Measurements from ENCODE around the gene GTF2A1.
"Not testable (repeated sequence)": the region's sequence is repeated elsewhere in the genome, so short reads cannot be mapped to it uniquely, and the experiment has no call there.

GTF2A1 gene

DNA sequence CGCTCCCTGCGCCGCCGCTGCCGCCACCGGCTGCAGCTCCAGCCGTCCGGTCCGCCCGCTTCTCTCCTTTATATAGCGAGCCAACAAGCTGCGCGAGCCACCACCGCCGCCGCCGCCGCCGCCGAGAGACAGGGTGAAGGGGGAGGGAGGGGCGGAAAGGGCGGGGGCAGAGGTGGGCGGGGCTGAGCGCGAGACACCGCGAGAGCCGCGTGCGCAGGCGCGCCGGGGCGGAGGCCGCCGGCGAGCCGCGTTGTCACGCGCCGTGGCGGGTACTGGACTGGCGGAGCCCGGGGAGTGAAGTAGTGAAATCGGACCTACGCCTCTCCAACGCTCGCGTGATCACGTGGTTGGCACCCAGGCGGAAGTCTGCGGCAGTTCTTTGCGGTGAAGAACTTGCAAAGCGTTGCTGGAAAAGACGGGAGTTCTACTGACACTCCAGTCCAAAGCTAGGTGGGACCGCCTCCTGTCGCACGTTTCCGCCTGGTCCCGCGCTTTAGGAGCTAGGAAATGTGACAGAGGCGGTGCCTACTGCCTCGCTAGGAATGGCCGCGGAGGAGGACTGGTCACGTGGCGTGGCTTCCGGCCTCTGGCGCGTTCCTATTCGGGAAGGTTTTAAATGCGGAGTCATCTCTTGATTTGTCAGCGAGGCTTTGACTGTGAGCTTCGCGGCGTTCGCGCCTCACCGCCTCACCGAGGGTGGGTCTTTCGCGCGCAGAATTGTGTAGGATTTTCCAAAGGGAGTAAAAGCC lies at the start of gene GTF2A1:
TSS of gene GTF2A1 (minus strand) at position 130 of the 749 bp plus-strand sequence. CDS start 441 bp downstream, outside the sequence.
- in situ Hi-C loops (cut with MboI; ENCODE audit: low sequenced_read_pairs), result no loop called here

DNA sequence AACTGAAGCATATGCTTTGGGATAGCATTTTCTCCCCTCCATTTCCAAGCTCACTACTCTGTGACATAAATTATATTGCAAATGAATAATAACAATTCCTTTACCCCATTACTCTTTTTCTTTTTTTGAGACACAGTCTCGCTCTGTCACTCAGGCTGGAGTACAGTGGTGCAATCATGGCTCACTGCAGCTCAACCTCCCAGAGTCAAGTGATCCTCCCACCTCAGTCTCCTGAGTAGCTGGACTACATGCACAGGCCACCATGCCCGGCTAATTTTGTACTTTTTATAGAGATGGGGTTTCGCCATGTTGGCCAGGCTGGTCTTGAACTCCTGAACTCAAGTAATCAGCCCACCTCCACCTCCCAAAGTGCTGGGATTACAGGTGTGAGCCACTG lies 49.2 kb upstream of the GTF2A1 start:
- in situ Hi-C loops (cut with MboI; ENCODE audit: low sequenced_read_pairs), result loop anchor here (25.0 kb wide), 1 partner anchor 192 kb away; no protein-coding TSS in a partner anchor

DNA sequence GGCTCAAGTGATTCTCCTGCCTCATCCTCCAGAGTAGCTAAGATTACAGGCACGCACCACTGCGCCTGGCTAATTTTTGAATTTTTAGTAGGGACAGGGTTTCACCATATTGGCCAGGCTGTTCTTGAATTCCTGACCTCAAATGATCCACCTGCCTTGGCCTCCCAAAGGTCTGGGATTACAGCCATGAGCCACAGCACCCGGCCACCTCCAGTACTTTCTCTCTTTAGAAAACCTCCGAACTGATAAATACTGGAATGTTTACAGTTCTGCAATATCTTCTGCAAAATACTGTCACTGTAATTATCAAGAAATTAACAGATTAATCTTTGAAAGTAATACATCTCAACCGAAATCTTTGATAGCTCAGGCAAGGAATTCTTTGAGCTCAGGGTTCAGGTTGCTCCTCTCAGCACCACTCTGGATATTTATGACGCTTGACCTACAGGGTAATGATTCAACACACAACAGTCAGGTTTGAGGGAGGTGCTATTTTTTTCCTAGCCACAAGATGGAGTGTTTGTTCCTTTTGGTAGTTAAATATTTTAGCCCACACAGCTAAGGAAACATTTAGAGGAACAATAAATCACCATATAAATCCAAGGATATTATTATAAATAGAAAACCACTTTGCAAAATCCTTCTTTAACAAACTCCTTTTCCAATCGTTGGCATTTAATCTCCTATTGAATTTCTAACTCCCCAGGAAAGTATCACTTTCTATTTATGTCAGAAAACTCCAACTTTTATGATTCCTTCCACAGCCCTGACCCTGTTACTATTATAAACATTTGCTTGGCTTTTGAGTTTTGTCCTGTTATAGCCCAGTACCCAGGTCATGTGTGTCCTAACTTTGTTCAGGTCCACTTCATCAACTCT lies 48.6 kb upstream of the GTF2A1 start:
- in situ Hi-C loops (cut with MboI; ENCODE audit: low sequenced_read_pairs), result loop anchor here (25.0 kb wide), 1 partner anchor 193 kb away; no protein-coding TSS in a partner anchor

DNA sequence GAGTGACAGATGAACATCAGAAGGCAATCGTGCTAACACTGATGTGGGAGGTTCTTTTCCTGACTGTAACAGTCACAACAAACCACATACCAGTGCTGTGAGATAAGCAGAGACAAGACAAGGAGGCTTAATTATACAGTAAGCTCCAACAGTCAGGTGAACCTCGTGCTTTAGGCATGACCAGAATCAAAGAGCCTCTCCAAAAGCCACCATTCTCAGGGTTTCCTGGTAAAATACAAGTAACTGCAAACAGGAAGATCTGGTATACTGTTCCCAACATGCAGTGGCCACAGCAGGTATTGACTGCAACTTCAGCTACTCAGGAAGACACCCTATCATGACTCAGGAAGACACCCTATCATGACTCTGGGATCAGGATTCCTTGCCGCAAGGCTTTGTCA lies 47.3 kb upstream of the GTF2A1 start:
- in situ Hi-C loops (cut with MboI; ENCODE audit: low sequenced_read_pairs), result loop anchor here (25.0 kb wide), 1 partner anchor 194 kb away; no protein-coding TSS in a partner anchor

DNA sequence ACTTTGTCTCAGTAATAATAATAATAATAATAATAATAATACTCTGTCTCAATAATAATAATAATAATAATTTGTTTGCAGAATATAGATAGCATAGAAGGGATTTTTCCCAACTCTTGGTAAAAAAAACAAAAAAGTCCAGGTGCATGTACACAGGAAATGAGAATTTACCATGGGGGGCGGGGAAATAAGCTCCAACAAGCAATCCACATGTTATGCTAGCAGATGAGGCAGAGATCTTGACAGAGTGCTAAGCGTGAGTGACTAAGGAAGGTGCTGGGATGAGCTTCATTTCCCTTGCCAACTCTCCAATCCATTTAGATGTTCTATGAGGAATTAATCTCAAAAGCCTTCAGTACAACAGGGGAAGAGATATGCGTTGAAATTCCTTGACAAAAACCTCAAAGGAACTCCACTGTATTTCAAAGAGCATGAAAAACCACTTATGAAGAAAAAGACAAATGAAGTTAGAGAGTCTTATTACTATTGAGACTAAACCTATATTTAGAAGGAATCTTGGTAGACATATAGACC lies 44.9 kb upstream of the GTF2A1 start:
- in situ Hi-C loops (cut with MboI; ENCODE audit: low sequenced_read_pairs), result loop anchor here (25.0 kb wide), 1 partner anchor 197 kb away; no protein-coding TSS in a partner anchor

DNA sequence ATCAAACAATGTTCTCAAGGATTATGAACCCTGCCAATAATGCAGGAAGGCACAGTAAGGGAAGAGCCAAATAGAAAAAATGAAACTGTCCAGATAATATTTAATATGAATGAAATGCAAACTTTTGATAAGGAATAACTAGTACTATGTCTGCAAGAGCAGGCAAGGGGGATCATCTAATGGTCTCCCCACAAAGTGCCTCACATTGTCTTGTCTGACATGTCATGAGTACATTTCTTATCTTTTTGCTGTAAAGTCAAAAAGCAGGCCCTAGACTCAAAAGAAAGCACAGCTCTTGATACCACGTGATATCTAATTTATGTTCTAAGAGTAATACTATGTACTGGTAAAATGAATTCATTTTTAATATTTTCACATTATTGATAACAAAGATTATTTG lies 43.9 kb upstream of the GTF2A1 start:
- in situ Hi-C loops (cut with MboI; ENCODE audit: low sequenced_read_pairs), result loop anchor here (25.0 kb wide), 1 partner anchor 198 kb away; no protein-coding TSS in a partner anchor

DNA sequence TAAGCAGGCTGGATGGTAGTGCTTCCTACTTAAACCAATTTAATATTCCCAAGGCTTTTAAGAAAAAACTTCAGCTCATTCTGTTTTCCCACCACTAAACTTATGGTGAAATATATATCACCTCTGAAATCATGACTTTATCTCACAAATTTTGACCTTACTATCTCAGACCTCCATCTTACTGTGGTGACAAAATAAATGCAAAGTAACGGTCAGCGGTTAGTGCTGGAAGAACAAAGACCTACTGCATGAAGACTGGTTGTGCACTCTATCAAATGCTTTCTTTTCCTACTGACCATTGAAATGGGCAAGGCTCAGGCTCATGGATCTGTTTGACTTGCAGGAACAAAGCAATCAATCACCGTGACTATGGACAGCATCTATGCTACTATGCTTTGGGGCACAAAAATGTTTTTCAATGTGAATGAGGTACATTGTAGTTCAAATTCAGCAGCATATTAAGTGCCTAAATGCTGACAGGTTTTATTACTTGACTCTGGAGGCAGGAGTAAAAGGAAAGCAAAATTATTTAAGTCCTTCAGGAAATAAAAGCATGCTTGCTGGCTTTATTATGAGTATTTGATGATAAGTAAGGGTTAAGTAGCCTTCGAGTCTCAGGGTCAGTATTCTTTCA lies 43.1 kb upstream of the GTF2A1 start:
- in situ Hi-C loops (cut with MboI; ENCODE audit: low sequenced_read_pairs), result loop anchor here (25.0 kb wide), 1 partner anchor 198 kb away; no protein-coding TSS in a partner anchor

DNA sequence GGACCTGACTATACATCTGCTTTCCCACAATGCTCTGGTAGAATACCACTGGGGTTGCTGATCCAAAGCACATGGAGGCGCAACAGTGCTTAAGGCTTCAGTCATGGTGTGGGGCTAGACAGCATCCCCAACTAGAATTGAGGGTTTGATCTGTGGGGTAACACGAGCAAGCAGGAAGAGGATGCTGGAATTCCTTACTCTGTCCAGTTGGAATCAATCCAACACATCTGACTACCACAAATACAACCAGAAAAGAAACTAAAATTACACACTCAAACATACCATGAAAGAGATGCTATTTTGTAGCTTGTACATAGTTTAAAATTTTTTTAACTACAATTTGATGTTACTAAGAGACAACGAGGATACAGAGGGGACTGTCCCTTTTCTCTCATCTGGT lies 40.4 kb upstream of the GTF2A1 start:
- in situ Hi-C loops (cut with MboI; ENCODE audit: low sequenced_read_pairs), result loop anchor here (25.0 kb wide), 1 partner anchor 201 kb away; no protein-coding TSS in a partner anchor

DNA sequence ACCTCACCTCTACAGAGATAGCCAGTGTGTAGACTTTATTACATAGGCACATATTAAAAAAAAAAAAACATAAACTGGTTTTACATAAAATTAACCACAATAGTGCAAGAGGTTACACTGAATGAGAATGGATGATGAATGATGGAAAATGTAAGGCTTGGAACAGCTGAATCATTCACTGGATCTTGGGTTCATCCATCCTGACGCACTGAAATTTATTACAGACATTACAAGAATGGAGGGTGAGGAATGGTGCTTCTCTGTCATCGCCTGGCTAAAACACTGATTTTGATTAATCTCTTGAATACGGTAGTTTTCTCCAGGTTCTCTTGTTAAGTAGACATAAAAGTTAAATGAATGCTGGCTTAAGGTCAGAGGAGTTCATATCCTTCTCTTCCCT lies 40.0 kb upstream of the GTF2A1 start:
- in situ Hi-C loops (cut with MboI; ENCODE audit: low sequenced_read_pairs), result loop anchor here (25.0 kb wide), 1 partner anchor 202 kb away; no protein-coding TSS in a partner anchor

DNA sequence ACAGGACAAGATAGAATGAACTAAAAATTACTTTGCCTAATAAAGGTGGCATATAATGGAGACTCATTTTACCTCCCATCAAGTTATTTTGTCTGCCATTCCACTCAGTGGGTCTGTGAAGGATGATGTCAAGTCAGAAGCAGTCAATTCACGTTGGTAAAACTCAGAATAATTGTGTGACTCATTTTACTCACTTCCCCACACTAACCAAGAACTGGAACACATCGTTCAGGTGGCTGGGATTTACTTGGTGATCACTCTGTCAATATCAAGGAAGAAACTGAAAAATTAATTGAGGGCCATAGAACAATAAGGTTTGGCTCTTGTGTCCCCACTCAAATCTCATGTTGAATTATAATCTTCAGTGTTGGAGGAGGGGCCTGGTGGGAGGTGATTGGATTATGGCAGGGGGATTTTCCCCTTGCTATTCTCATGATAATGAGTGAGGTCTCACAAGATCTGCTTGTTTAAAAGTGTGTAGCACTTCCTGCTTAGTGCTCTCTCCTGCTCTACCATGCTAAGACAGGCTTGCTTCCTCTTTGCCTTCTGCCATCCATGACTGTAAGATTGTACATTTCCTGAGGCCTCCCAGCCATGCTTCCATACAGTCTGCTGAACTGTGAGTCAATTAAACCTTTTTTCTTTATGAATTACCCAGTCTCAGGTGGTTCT lies 35.7 kb upstream of the GTF2A1 start:
- in situ Hi-C loops (cut with MboI; ENCODE audit: low sequenced_read_pairs), result loop anchor here (25.0 kb wide), 1 partner anchor 206 kb away; no protein-coding TSS in a partner anchor

DNA sequence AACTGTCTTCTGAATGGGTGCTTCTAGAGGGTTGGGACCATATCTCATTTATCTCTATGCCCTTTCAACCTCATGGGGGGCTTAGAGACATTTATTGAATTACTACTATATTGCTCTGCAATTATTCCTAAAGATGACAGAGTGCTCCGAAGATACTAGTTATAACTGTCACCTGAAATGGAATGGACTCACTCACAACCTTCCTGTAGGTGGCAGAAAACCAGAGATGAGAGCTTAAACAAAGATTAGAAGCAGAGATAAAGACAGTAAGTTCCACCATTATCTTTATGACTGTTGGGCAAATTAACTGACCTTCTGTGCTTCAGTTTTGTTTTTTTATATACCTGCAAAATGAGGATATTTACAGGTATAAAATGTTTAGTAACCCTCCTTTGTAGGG lies 31.5 kb upstream of the GTF2A1 start:
- in situ Hi-C loops (cut with MboI; ENCODE audit: low sequenced_read_pairs), result loop anchor here (25.0 kb wide), 1 partner anchor 210 kb away; no protein-coding TSS in a partner anchor

DNA sequence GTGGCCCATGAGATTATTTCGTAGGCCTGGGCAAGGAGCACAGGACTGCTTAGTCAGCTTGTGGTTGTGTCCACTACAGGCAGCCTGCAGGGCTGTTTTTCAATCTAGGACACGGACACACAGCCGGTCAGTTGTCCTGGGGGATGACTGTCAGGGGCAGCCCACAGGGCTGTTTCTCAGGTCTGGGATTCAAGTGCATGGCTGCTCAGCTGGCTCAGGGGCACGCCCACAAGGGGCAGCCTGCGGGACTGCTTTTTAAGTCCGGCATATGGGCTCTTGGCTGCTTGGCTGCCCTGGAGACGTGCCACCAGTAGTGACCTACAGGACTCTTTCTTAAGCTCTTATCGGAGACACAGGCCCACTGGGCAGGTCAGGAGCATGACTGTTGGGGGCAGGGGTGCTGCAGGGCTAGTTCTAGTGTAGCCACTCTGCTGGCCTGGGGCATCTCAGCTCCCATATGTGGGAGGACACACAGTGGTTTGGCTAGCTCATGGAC lies 26.6 kb upstream of the GTF2A1 start:
- in situ Hi-C loops (cut with MboI; ENCODE audit: low sequenced_read_pairs), result no loop called here

DNA sequence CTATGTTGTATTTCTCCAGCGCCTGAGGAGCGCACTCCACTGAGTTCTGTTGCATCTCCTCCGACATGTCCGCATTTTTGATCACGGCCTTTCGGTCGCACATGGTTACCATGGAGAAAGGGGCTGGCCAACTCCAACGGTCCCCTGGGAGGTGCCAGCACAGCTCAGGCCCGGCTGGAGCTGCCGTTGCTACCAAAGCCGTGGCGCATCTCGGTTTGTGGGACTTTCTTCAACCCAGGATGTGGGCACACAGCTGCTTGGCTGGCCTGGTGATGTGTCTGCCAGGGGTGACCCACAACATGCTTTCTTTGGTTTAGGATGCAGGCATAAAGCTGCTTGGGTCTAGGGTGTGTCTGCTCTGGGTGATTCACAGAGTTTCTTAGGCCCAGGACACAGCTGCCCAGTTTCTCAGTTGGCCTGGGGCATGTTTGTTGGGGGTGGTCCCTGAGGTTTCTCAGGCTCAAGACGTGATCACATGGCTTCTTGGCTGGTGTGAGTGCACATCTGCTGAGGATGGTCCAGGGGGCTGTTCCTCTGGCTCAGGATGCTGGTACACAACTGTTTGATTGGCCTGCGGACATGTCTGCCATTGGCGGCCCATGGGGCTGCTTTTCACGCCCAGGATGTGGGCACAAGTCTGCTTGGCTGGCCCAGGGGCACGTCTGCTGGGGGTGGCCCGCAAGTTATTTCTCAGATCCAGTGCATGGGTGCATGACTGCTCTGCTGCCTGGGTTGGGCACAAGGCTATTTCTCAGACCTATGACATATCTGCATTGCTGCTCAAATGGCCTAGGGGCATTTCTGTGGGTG lies 25.9 kb upstream of the GTF2A1 start:
- in situ Hi-C loops (cut with MboI; ENCODE audit: low sequenced_read_pairs), result no loop called here

DNA sequence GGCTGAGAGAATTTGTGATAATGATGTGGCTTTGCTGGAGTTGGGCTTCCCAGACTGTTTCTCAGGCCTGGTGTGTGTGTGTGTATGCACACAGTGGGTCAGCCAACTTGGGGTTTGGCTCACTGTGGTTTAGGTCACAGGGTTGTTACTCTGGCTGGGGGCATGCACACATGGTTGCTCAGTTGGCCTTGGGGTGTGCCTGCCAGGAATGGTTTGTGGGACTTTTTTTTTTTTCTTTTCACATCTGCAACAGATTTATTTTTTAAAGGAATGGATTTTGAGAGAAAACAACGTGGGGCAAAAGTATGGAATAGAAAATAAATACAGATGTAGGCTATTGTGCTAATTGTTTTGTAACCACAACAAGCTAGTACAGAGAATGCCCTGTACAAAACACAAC lies 25.0 kb upstream of the GTF2A1 start:
- in situ Hi-C loops (cut with MboI; ENCODE audit: low sequenced_read_pairs), result no loop called here

DNA sequence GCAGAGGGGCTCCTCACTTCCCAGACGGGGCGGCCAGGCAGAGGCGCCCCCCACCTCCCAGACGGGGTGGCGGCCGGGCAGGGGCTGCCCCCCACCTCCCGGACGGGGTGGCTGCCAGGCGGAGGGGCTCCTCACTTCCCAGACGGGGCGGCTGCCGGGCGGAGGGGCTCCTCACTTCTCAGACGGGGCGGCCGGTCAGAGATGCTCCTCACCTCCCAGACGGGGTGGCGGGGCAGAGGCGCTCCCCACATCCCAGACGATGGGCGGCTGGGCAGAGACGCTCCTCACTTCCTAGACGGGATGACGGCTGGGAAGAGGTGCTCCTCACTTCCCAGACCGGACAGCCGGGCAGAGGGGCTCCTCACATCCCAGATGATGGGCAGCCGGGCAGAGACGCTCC lies 23.7 kb upstream of the GTF2A1 start:
- in situ Hi-C loops (cut with MboI; ENCODE audit: low sequenced_read_pairs), result not testable (repeated sequence)

DNA sequence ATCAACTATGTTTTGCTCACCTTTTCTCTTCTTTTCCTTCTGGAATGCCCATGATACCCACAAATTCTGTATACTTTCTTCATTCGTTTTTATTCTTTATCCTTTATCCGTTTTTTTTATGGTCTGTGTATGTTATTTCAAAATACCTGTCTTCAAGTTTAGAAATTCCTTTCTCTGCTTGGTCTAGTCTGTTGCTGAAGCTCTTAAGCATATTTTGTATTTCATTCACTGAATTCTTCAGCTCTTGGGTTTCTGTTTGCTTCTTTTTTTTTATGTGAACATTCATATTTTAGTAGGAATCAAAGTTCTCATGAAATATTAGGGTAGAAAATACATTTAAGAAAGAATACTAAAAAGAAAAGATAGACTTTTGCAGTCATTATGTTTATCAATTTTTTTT lies 22.7 kb upstream of the GTF2A1 start:
- in situ Hi-C loops (cut with MboI; ENCODE audit: low sequenced_read_pairs), result no loop called here

DNA sequence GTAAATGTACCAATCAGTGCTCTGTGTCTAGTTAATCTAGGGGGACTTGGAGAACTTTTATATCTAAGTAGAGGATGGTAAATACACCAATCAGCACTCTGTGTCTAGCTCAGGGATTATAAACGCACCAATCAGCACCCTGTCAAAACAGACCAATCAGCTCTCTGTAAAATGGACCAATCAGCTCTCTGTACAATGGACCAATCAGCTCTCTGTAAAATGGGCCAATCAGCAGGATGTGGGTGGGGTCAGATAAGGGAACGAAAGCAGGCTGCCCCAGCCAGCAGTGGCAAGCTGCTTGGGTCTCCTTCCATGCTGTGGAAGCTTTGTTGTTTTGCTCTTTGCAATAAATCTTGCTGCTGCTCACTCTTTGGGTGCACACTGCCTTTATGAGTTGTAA lies 16.1 kb upstream of the GTF2A1 start:
- in situ Hi-C loops (cut with MboI; ENCODE audit: low sequenced_read_pairs), result not testable (repeated sequence)

DNA sequence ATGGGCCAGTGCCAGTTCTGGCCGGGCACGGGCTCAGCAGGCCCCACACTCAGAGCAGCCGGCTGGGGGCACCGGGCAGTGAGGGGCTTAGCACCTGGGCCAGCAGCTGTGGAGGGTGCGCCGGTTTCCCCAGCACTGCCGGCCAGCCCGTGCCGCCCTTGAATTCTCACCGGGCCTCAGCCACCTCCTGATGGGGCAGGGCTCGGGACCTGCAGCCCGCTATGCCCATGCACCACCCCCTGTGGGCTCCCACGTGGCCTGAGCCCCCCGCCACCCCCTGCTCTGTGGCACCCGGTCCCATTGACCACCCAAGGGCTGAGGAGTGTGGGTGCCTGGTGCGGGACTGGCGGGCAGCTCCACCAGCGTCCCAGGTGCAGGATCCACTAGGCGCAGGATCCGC lies 15.4 kb upstream of the GTF2A1 start:
- in situ Hi-C loops (cut with MboI; ENCODE audit: low sequenced_read_pairs), result no loop called here

DNA sequence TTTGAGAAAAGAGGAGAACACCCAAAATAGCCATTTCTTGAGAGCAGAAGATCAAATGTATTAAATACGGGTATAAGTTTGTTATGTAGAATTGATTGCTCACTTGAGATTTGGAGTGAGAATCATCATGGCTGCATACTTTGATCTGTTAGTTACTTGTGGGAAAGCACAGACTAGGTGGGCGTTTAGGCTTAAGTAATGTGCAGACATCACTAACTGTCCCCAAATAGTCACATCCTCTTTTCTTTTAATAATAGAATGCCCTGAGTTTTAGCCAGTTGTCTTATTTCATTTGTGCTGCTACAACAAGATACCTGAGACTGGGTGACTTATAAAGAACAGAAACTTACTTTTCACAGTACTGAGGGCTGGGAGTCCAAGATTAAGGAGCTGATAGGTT lies 14.3 kb upstream of the GTF2A1 start:
- in situ Hi-C loops (cut with MboI; ENCODE audit: low sequenced_read_pairs), result no loop called here
